Gastrocnemius medialis (tissue), 4 donors: ENCODE results near the gene ARHGAP8. TPM values are rescaled to one million over a fixed set of nuclear protein-coding genes. Genes with fewer than 3 reads are reported as not detected.

Source experiments
- ATAC-seq, 2 donors: fragments of 150-250 bp; one replicate each; pipeline ENCODE4 v1.9.1; 2016
- DNase-seq, 2 donors: peaks; one replicate each; pipeline ENCODE4 v3.0.0-alpha.2; 2019
- H3K27ac ChIP-seq, 4 donors: fragments of 200-600 bp; sonication (generic); 1 replicate in 1 of 4; 2 replicates in 3 of 4; pipeline ENCODE4 v1.5.1; 2016 to 2018; ENCODE audit warnings: mild to moderate bottlenecking in 2 of 4, moderate library complexity in 1 of 4
- H3K27me3 ChIP-seq, 3 donors: fragments of 200-600 bp; sonication (generic) in 2 of 3; 1 replicate in 1 of 3; 2 replicates in 2 of 3; pipeline versions ENCODE4 v1.5.1 to v1.6.0; 2016 to 2019; ENCODE audit warnings: mild to moderate bottlenecking in 1 of 3, moderate library complexity in 1 of 3
- H3K36me3 ChIP-seq, 2 donors: fragments of 200-600 bp; sonication (generic) in 1 of 2; one replicate each; pipeline ENCODE4 v1.5.1; 2017 to 2018
- H3K4me1 ChIP-seq, 2 donors: fragments of 200-600 bp; sonication (generic) in 1 of 2; one replicate each; pipeline ENCODE4 v1.5.1; 2016 to 2017; ENCODE audit warnings: mild to moderate bottlenecking in 2 of 2
- H3K4me3 ChIP-seq, 4 donors: fragments of 200-600 bp; sonication (generic) in 3 of 4; 1 replicate in 1 of 4; 2 replicates in 3 of 4; pipeline ENCODE4 v1.5.1; 2016 to 2019; ENCODE audit warnings: mild to moderate bottlenecking in 2 of 4
- H3K9me3 ChIP-seq, 3 donors: fragments of 200-600 bp; sonication (generic) in 2 of 3; 1 replicate in 1 of 3; 2 replicates in 2 of 3; pipeline ENCODE4 v1.5.1; 2016 to 2019
- CTCF ChIP-seq, 5 experiments: fragments of 450-650 bp in 3 of 5; fragments of 200-600 bp in 2 of 5; sonication (generic) in 2 of 5; IDR thresholded peaks in 4 of 5; conservative IDR thresholded peaks in 1 of 5; 1 replicate in 4 of 5; 2 replicates in 1 of 5; pipeline ENCODE4 v1.5.1; 2016 to 2019; ENCODE audit warnings: antibody characterized with exemption in 5 of 5, mild to moderate bottlenecking in 3 of 5, moderate library complexity in 3 of 5
- POLR2A ChIP-seq, 2 donors: fragments of 450-650 bp; IDR thresholded peaks; one replicate each; pipeline ENCODE4 v1.6.1; 2017; ENCODE audit warnings: antibody characterized with exemption in 2 of 2, mild to moderate bottlenecking in 2 of 2, moderate library complexity in 2 of 2
- in situ Hi-C, 4 donors: fragments of 200-750 bp; cut with MboI; loops; one replicate each; pipeline versions ENCODE4 v1.15.0 to v1.8.0; 2017; ENCODE audit warnings: low sequenced_read_pairs in 4 of 4
- intact Hi-C: fragments of 100-400 bp; cut with DNase I; formaldehyde crosslinking; loops from one replicate; pipeline ENCODE4 v1.15.1; 2023; ENCODE audit warnings: low total_unique reads
- total RNA-seq, 4 donors: library from RNA; depleted of rRNA; stranded (reverse); fragments of >200 nt; gene quantifications; one replicate each; pipeline versions ENCODE4 v1.1.0 to v1.2.3, GENCODE V29; 2016

Gene ARHGAP8
- total RNA-seq, 4 donors from 2014 or later = not detected

- no peak for ATAC-seq
- Histone ChIP-seq H3K4me3 (no peak overlapping the region), H3K36me3 (no peaks in the 10 kb centered on the region), H3K9me3 (no peaks in the 10 kb centered on the region), H3K4me1 (no peaks in the 10 kb centered on the region), H3K27me3 (no peaks in the 10 kb centered on the region), H3K27ac (no peak overlapping the region)
- TF ChIP-seq CTCF (IDR thresholded peaks at IDR 0.05 in 4 of 5, conservative IDR thresholded peaks at IDR 0.05 in 1 of 5) (no peak), POLR2A (IDR thresholded peaks at IDR 0.05) (no peak)
- DNase-seq = no peak
- intact Hi-C loops (no loop called here), in situ Hi-C loops (no loop called here)
These were observed 109.9 kb downstream of the ARHGAP8 start for GRCh38 chr22:44862281-44862680.

GRCh38 chr22:44862981-44863860 lies 110.8 kb downstream of the ARHGAP8 start:
- Histone ChIP-seq H3K4me3 (no peak overlapping the region), H3K4me1 (no peaks in the 10 kb centered on the region), H3K27me3 (no peaks in the 10 kb centered on the region), H3K27ac (no peak overlapping the region), H3K36me3 (no peaks in the 10 kb centered on the region), H3K9me3 (no peaks in the 10 kb centered on the region)
- intact Hi-C loops = no loop called here
- TF ChIP-seq CTCF (IDR thresholded peaks at IDR 0.05 in 4 of 5, conservative IDR thresholded peaks at IDR 0.05 in 1 of 5) = no peak
- no peak for TF ChIP-seq POLR2A (IDR thresholded peaks at IDR 0.05)
- ATAC-seq (no peak), DNase-seq (no peak)
- in situ Hi-C loops = no loop called here

- Histone ChIP-seq H3K36me3 (no peaks in the 10 kb centered on the region), H3K9me3 (no peaks in the 10 kb centered on the region), H3K4me3 (no peak overlapping the region), H3K27me3 (no peaks in the 10 kb centered on the region), H3K27ac (no peak overlapping the region), H3K4me1 (no peaks in the 10 kb centered on the region)
- intact Hi-C loops (no loop called here), in situ Hi-C loops (no loop called here)
- ATAC-seq (no peak), DNase-seq (no peak)
- no peak for TF ChIP-seq CTCF (IDR thresholded peaks at IDR 0.05 in 4 of 5, conservative IDR thresholded peaks at IDR 0.05 in 1 of 5)
- no peak for TF ChIP-seq POLR2A (IDR thresholded peaks at IDR 0.05)
These were observed 113.0 kb downstream of the ARHGAP8 start for GRCh38 chr22:44865193-44866057.

- ATAC-seq (no peak), DNase-seq (no peak)
- intact Hi-C loops = no loop called here
- in situ Hi-C loops = no loop called here
- no peak for TF ChIP-seq POLR2A (IDR thresholded peaks at IDR 0.05)
- no peak for TF ChIP-seq CTCF (IDR thresholded peaks at IDR 0.05 in 4 of 5, conservative IDR thresholded peaks at IDR 0.05 in 1 of 5)
- Histone ChIP-seq H3K9me3 (no peaks in the 10 kb centered on the region), H3K27ac (no peak overlapping the region), H3K36me3 (no peaks in the 10 kb centered on the region), H3K4me1 (no peaks in the 10 kb centered on the region), H3K27me3 (no peaks in the 10 kb centered on the region), H3K4me3 (no peak overlapping the region)
These were observed 116.8 kb downstream of the ARHGAP8 start for GRCh38 chr22:44869196-44869595.
